ENCODE measurements around the gene RBBP8NL. TPM values are rescaled to one million over a fixed set of nuclear protein-coding genes. Genes with fewer than 3 reads are reported as not detected.

Gene RBBP8NL
- total RNA-seq, 1 experiment from 2014 or later: 6.2 TPM

DNA sequence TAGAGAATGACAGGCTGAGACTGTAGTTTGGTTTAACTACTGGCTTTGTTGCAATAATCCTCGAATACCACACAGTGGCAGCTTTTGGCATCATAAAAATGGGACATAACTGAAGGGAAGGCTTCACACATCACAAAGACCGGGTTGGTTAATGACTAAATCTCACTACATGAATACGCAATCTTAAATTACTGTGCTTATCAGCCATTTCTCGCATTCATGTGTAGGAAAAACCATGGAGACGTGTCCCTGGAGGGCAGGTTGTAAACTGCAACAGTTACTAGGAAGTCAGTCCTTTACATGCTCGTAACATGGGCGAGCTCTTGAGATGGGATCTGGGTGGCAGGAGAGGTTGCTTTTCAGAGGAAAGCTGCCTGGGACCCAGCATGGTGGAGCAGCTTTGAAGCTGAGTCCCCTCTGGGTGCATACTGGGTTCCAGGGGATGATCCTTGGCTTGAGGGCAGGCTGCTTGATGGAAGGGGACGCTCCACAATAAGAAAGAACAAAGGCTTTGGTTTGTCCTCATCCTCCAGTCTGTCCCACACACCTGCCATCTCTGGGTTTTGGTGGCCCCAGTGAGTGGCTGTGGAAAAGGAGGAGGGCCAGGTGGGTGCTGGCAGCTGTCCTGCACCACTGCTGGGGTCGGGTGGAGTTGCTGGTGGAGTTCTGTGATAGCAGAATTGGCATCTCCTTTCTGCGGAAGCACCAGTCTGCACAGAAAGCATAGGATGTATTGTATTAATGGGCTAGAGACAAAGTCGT, 38.3 kb downstream of the RBBP8NL start:
- CTCF ChIA-PET: interaction anchor here (0.9 kb wide), 1 partner anchor 111 kb away, joined by 11 read pairs; no protein-coding TSS in a partner anchor
- DNase-seq: no peak
- Mint-ChIP-seq H3K36me3 (ENCODE audit: insufficient read depth, unreplicated experiment) (peaks cover 91% of the 10 kb centered on the region), H3K4me3 (ENCODE audit: low read depth, unreplicated experiment) (peak overlapping the region; percentile 96), H3K4me1 (ENCODE audit: low read depth, unreplicated experiment) (peaks cover 41% of the 10 kb centered on the region), H3K27me3 (ENCODE audit: unreplicated experiment) (no peaks in the 10 kb centered on the region), H3K27ac (ENCODE audit: unreplicated experiment) (no peak overlapping the region), H3K9me3 (ENCODE audit: low read depth, unreplicated experiment) (no peaks in the 10 kb centered on the region)
- BruUV-seq (replicated peaks): no TSS peak
- intact Hi-C loops (cut with micrococcal nuclease; ENCODE audit: unreplicated experiment): loop anchor here (5.0 kb wide), 1 partner anchor 228 kb away; no protein-coding TSS in a partner anchor
- TF ChIP-seq CTCF (IDR thresholded peaks at IDR 0.05; ENCODE audit: unreplicated experiment): no peak

GRCh38 chr20:62387933-62388635, 39.3 kb downstream of the RBBP8NL start:
- CTCF ChIA-PET: interaction anchor here (0.9 to 1.6 kb wide), 4 partner anchors 11 to 112 kb away, joined by 3 to 11 read pairs (median 6); partner anchors contain the start of gene ADRM1
- H3K4me1 Mint-ChIP-seq (ENCODE audit: low read depth, unreplicated experiment): peaks cover 49% of the 10 kb centered on the region
- H3K27ac Mint-ChIP-seq (ENCODE audit: unreplicated experiment): peak overlapping the region; percentile 92
- peak overlapping the region; percentile 96 for H3K4me3 Mint-ChIP-seq (ENCODE audit: low read depth, unreplicated experiment)
- intact Hi-C loops (cut with micrococcal nuclease; ENCODE audit: unreplicated experiment): loop anchor here (5.0 kb wide), 1 partner anchor 229 kb away; no protein-coding TSS in a partner anchor
- no peaks in the 10 kb centered on the region for H3K27me3 Mint-ChIP-seq (ENCODE audit: unreplicated experiment)
- no peaks in the 10 kb centered on the region for H3K9me3 Mint-ChIP-seq (ENCODE audit: low read depth, unreplicated experiment)
- H3K36me3 Mint-ChIP-seq (ENCODE audit: insufficient read depth, unreplicated experiment): peaks cover 94% of the 10 kb centered on the region
- BruUV-seq (replicated peaks): no TSS peak
- DNase-seq: no peak
- no peak for TF ChIP-seq CTCF (IDR thresholded peaks at IDR 0.05; ENCODE audit: unreplicated experiment)

DNA sequence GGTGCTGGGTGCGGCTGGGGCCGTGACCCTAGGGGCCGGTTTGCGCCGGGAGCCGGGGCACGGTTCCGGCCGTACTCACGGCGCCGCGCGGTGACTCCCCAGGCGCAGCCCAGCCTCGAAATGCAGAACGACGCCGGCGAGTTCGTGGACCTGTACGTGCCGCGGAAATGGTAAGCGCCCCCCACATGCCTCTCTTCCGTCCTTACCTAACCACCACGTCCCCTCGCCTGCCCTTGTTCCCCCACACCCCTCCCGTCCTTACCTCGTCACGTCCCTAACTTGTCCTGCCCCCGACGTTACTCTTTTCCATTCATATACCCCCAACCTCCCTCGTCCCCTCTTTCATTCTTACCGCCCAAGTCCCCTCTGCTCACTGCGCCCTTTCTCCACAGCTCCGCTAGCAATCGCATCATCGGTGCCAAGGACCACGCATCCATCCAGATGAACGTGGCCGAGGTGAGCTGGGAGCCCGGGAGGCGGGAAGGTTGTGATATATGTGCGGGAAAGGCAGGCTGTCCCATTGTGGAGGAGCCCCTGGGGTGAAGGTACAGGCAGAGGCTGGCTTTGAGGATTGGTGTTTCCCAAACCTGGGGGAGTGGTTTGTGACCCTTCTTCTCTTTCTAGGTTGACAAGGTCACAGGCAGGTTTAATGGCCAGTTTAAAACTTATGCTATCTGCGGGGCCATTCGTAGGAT, 40.0 kb downstream of the RBBP8NL start:
- TF ChIP-seq CTCF (IDR thresholded peaks at IDR 0.05; ENCODE audit: unreplicated experiment): no peak
- intact Hi-C loops (cut with micrococcal nuclease; ENCODE audit: unreplicated experiment): loop anchor here (5.0 kb wide), 1 partner anchor 230 kb away; no protein-coding TSS in a partner anchor
- CTCF ChIA-PET: interaction anchor here (0.6 to 2.1 kb wide), 16 partner anchors 11 to 621 kb away, joined by 3 to 11 read pairs (median 6); partner anchors contain the start of gene ADRM1
- no peaks in the 10 kb centered on the region for H3K27me3 Mint-ChIP-seq (ENCODE audit: unreplicated experiment)
- peaks cover 56% of the 10 kb centered on the region for H3K4me1 Mint-ChIP-seq (ENCODE audit: low read depth, unreplicated experiment)
- no peaks in the 10 kb centered on the region for H3K9me3 Mint-ChIP-seq (ENCODE audit: low read depth, unreplicated experiment)
- TSS peak; percentile 83 for BruUV-seq (replicated peaks)
- peak overlapping the region; percentile 96 for H3K4me3 Mint-ChIP-seq (ENCODE audit: low read depth, unreplicated experiment)
- DNase-seq: no peak
- peaks cover 94% of the 10 kb centered on the region for H3K36me3 Mint-ChIP-seq (ENCODE audit: insufficient read depth, unreplicated experiment)
- peak overlapping the region; percentile 92 for H3K27ac Mint-ChIP-seq (ENCODE audit: unreplicated experiment)

Data from Calu3 (cell line).